ENCODE results near the gene DDB1. TPM values are rescaled to one million over a fixed set of nuclear protein-coding genes. Genes with fewer than 3 reads are reported as not detected.
A peak's percentile ranks its signal among the peaks of the same experiment; 100 is the strongest.

DDB1 gene
- total RNA-seq, 2 donors from 2014 or later = 70.6 to 91.0 TPM

DNA sequence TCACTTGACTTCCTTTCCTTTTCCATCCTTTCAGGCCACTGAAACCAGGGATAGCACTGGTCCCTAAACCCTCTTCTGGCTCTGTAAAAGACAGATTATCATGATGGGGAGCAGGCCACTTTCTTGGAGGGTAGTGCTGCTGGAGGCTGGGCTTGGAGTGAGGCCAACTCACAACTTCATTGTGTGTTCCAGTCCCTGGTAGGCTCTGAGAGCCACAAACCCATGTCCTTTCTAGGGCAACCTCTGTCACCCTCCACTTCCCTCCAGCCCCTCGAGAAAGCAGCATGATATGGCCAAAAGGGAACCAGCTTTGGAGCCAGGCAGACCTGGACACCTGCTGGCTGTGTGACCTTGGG lies 2.4 kb upstream of the DDB1 start:
- no peaks in the 10 kb centered on the region for H3K9me3 ChIP-seq
- H3K4me3 ChIP-seq = no peak overlapping the region
- WGBS, 2 donors = 20 to 26% methylated on average over 1 of the region's 1 CpG
- DNase-seq (peak in 1 of 4 donors; percentile 26), ATAC-seq (no peak)
- no peaks in the 10 kb centered on the region for H3K27me3 ChIP-seq
- peaks cover 0 to 5% of the 10 kb centered on the region in 2 donors for H3K36me3 ChIP-seq (replicated peaks in 1 of 2; ENCODE audit: insufficient read depth in 1 of 2, low read depth in 2 of 2)
- intact Hi-C loops (cut with DNase I) = no loop called here
- peak overlapping the region; percentile 44 to 89 (median 77) for H3K27ac ChIP-seq
- peaks cover 50% of the 10 kb centered on the region for H3K4me1 ChIP-seq
- TF ChIP-seq POLR2A (IDR thresholded peaks at IDR 0.05) = no peak
- TF ChIP-seq, protein P1, sequence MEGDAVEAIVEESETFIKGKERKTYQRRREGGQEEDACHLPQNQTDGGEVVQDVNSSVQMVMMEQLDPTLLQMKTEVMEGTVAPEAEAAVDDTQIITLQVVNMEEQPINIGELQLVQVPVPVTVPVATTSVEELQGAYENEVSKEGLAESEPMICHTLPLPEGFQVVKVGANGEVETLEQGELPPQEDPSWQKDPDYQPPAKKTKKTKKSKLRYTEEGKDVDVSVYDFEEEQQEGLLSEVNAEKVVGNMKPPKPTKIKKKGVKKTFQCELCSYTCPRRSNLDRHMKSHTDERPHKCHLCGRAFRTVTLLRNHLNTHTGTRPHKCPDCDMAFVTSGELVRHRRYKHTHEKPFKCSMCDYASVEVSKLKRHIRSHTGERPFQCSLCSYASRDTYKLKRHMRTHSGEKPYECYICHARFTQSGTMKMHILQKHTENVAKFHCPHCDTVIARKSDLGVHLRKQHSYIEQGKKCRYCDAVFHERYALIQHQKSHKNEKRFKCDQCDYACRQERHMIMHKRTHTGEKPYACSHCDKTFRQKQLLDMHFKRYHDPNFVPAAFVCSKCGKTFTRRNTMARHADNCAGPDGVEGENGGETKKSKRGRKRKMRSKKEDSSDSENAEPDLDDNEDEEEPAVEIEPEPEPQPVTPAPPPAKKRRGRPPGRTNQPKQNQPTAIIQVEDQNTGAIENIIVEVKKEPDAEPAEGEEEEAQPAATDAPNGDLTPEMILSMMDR (IDR thresholded peaks at IDR 0.05) = no peak

DNA sequence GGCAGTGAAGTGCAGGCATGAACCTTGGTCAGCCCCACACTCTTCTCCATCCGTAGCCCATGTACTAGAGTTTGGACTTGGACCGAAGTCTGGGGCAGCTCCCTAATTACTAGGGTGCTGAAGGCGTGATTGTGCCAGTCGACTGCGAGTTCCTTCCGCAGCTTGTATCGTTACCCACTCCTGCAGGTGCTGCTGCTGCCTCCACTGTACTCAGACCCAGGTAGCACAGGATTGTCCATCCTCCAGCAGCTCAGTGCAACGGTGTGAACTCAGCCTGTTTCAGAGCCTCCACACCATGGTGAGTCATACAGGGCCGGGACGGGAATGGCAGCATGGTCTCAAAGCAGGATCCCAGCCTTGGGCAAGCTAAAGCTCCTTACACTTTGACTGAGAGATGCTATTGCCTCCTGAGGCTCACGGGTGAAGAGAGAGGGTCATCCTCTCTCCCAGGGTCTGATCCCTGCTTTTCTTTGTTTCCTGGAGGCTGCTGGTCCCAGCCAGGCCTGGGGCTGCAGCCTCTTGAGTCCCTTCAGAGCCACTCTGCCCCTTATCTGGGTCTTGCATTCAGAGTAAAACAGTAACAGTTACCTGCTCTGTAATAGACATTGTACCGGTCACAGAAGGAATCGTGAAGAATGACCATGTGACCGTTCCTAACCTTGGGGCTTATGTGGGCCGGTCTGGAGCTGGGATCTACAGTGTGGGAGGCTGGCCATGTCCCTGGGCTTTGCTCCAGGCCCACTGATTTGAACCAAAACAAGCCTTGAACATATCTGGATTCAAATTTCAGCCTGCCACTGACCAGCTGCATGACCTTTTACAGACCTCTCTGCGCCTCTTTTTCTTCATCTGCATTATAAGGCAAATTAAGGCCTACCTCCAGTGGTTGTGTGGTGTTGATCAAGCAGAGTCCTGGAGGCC lies 1.8 kb upstream of the DDB1 start:
- DNase-seq (peak in 3 of 4 donors; percentile 55 to 70 (median 56)), ATAC-seq (no peak)
- 61 to 67% methylated on average over 13 to 16 of the region's 16 CpGs for WGBS, 2 donors
- Histone ChIP-seq H3K27me3 (no peaks in the 10 kb centered on the region), H3K9me3 (no peaks in the 10 kb centered on the region), H3K27ac (peak overlapping the region; percentile 44 to 89 (median 77)), H3K36me3 (replicated peaks in 1 of 2; ENCODE audit: insufficient read depth in 1 of 2, low read depth in 2 of 2) (peaks cover 0 to 5% of the 10 kb centered on the region in 2 donors), H3K4me3 (no peak overlapping the region), H3K4me1 (peaks cover 50% of the 10 kb centered on the region)
- intact Hi-C loops (cut with DNase I) = no loop called here
- TF ChIP-seq POLR2A (IDR thresholded peaks at IDR 0.05) = no peak
- TF ChIP-seq, protein P1 (IDR thresholded peaks at IDR 0.05) = no peak

DNA sequence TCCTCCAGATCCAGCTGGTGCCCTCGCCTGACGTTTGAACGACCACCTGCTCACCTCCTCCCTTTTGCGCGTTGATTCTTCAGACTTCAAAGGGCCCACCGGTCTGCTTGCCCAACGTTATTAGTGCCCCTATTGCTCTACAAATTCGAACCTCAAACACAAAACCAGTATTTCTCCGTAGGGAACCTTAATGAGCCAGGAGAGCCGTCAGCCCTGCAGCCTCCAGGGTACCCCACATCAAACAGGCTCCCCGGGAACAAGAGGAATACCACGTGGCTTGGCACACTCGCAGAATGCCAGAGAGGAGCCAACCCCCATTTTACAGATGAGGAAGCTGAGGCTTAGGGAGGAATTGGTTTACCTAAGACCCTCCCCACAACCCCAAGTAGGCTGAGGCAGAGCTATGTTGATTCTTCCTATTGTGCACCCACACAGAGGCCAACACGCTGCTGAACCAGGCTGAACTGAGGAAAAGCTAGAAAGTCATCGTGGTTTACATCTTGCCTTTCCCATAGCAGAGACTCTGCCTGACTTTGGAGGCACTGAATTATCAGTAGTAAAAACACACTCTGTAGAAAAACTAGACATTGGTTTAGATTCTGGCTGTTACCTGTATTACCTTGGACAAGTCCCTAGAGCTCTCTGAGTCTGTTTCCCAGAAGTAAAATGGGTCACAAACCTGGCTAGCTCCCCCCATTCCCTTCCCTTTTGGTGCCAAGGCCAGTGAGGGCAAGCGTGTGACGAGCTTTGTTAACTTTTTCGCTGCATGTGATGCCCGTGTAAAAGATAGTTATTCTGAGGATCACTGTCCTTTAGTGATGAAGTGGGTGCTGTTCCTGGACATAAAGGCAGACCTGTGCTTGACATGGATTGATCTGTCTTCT lies 887 bp upstream of the DDB1 start:
- no peak for DNase-seq
- Histone ChIP-seq H3K36me3 (replicated peaks in 1 of 2; ENCODE audit: insufficient read depth in 1 of 2, low read depth in 2 of 2) (peaks cover 0 to 8% of the 10 kb centered on the region in 2 donors), H3K4me3 (peak overlapping the region; percentile 91 to 97), H3K27me3 (no peaks in the 10 kb centered on the region), H3K27ac (peak overlapping the region; percentile 89 to 90 (median 90)), H3K4me1 (peaks cover 50% of the 10 kb centered on the region), H3K9me3 (no peaks in the 10 kb centered on the region)
- no peak for ATAC-seq
- TF ChIP-seq, protein P1 (IDR thresholded peaks at IDR 0.05) = no peak
- TF ChIP-seq POLR2A (IDR thresholded peaks at IDR 0.05) = no peak
- 20 to 26% methylated on average over 16 to 19 of the region's 19 CpGs for WGBS, 2 donors
- intact Hi-C loops (cut with DNase I) = no loop called here

DNA sequence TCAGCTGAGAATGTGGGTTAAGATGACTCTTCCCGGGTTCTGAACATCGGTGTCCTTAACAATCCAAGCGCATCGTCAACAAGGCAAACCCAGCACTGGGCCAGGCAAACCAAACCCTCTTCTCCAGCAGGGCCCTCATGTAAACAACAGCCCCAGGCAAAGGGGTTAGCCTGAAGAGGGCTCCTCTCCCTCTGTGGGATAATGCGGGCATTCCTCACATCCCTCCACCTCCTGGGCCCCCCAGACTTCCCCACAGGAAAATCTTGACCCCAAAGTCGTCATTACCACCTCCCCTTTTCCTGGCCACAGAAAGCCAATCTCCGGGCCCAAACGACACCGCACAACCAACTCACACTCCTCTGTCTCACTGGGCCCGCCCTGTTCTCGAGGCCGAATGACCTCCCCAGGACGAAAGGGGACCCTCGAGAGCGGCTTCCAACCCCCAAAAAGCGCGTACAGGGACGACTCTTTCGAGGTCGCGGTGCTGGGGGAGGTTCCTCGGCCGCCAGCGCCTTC lies 566 bp downstream of the DDB1 start:
- Histone ChIP-seq H3K27me3 (no peaks in the 10 kb centered on the region), H3K9me3 (no peaks in the 10 kb centered on the region), H3K4me1 (peaks cover 55% of the 10 kb centered on the region), H3K27ac (peak overlapping the region in 3 of 4 donors; percentile 89 to 90 (median 89)), H3K4me3 (peak overlapping the region; percentile 91 to 97), H3K36me3 (replicated peaks in 1 of 2; ENCODE audit: insufficient read depth in 1 of 2, low read depth in 2 of 2) (peaks cover 0 to 8% of the 10 kb centered on the region in 2 donors)
- no peak for TF ChIP-seq POLR2A (IDR thresholded peaks at IDR 0.05)
- TF ChIP-seq, protein P1 (IDR thresholded peaks at IDR 0.05) = no peak
- 0 to 1% methylated on average over 9 to 17 of the region's 24 CpGs for WGBS, 2 donors
- intact Hi-C loops (cut with DNase I) = no loop called here
- ATAC-seq (no peak), DNase-seq (no peak)
